AG04450 (cell line): ENCODE data around the gene SLC2A2. TPM values are rescaled to one million over a fixed set of nuclear protein-coding genes. Genes with fewer than 3 reads are reported as not detected.

Experiments used
- CTCF ChIA-PET: fragments of 300-600, 350-600 bp; formaldehyde crosslinking; extraction: SDS; loops from one replicate; lab custom pipeline; 2022; ENCODE audit warnings: antibody characterized with exemption, inconsistent platforms; lab: Charles Lee
- POLR2A ChIA-PET: fragments of 350-600 bp; formaldehyde crosslinking; extraction: SDS; loops from one replicate; lab custom pipeline; 2021; ENCODE audit warnings: antibody characterized with exemption, inconsistent platforms; lab: Yijun Ruan, JAX
- DNase-seq: peaks from one replicate; pipeline ENCODE4 v3.0.0-alpha.2; 2011; ENCODE audit warnings: low read depth, low spot score
- H3K27ac ChIP-seq: one replicate; pipeline ENCODE4 v1.5.1; 2012; ENCODE audit warnings: low read depth, low read length, control low read depth
- H3K27me3 ChIP-seq: one replicate; pipeline ENCODE4 v1.6.0; 2012; ENCODE audit warnings: low read length; ENCODE audit not compliant: control insufficient read depth, insufficient read depth
- H3K4me3 ChIP-seq: 2 replicates; pipeline ENCODE4 v1.5.1; 2011; ENCODE audit warnings: mild to moderate bottlenecking, low read depth, low read length, control low read depth
- H3K9me3 ChIP-seq: 2 replicates; pipeline ENCODE4 v1.5.1; 2012; ENCODE audit warnings: low read length; ENCODE audit not compliant: control insufficient read depth, insufficient read depth
- CTCF ChIP-seq: IDR thresholded peaks from 2 replicates; pipeline ENCODE4 v1.5.1; 2011; ENCODE audit warnings: low read depth, low read length, control low read depth, inconsistent platforms
- polyA plus RNA-seq: library from polyadenylated mRNA; depleted of rRNA; stranded (reverse); fragments of >200 nt; gene quantifications from 2 replicates; pipeline ENCODE4 v1.2.3, GENCODE V29; 2011

SLC2A2 gene
- polyA plus RNA-seq, 1 experiment = not detected

- TF ChIP-seq CTCF = no peak
- no peak for DNase-seq
Observed at GRCh38 chr3:170992854-170993253, 33.7 kb downstream of the SLC2A2 start.

GRCh38 chr3:170991664-170992063, 34.9 kb downstream of the SLC2A2 start:
- no peak for DNase-seq
- POLR2A ChIA-PET = no interaction called here
- TF ChIP-seq CTCF = no peak

More at GRCh38 chr3:170992854-170993253, 33.7 kb downstream of the SLC2A2 start:
- Histone ChIP-seq H3K9me3 (no peaks in the 10 kb centered on the region), H3K4me3 (no peak overlapping the region), H3K27me3 (no peaks in the 10 kb centered on the region), H3K27ac (no peak overlapping the region)
- CTCF ChIA-PET = no interaction called here
- POLR2A ChIA-PET = no interaction called here

GRCh38 chr3:170989100-170989648, 37.3 kb downstream of the SLC2A2 start:
- DNase-seq = no peak
- Histone ChIP-seq H3K4me3 (no peak overlapping the region), H3K27me3 (no peaks in the 10 kb centered on the region), H3K9me3 (no peaks in the 10 kb centered on the region), H3K27ac (no peak overlapping the region)
- POLR2A ChIA-PET = no interaction called here
- TF ChIP-seq CTCF = no peak
- CTCF ChIA-PET = no interaction called here

More at GRCh38 chr3:170991664-170992063, 34.9 kb downstream of the SLC2A2 start:
- Histone ChIP-seq H3K27me3 (no peaks in the 10 kb centered on the region), H3K27ac (no peak overlapping the region), H3K4me3 (no peak overlapping the region), H3K9me3 (no peaks in the 10 kb centered on the region)
- CTCF ChIA-PET = no interaction called here

- no peaks in the 10 kb centered on the region for H3K27me3 ChIP-seq
- no peak overlapping the region for H3K4me3 ChIP-seq
- no peaks in the 10 kb centered on the region for H3K9me3 ChIP-seq
- ChIA-PET POLR2A (no interaction called here), CTCF (no interaction called here)
- no peak for DNase-seq
- TF ChIP-seq CTCF = no peak
- no peak overlapping the region for H3K27ac ChIP-seq
Observed at GRCh38 chr3:170988378-170988777, 38.1 kb downstream of the SLC2A2 start.

- no peaks in the 10 kb centered on the region for H3K9me3 ChIP-seq
- H3K27ac ChIP-seq = no peak overlapping the region
- no peak for TF ChIP-seq CTCF
- H3K4me3 ChIP-seq = no peak overlapping the region
- ChIA-PET POLR2A (no interaction called here), CTCF (interaction anchor here (1.1 kb wide), 1 partner anchor 11 kb away, joined by 3 read pairs; no protein-coding TSS in a partner anchor)
- DNase-seq = no peak
- no peaks in the 10 kb centered on the region for H3K27me3 ChIP-seq
Observed at GRCh38 chr3:170985304-170985703, 41.2 kb downstream of the SLC2A2 start.
